ENCODE results near the gene PANX3. TPM values are rescaled to one million over a fixed set of nuclear protein-coding genes. Genes with fewer than 3 reads are reported as not detected.

PANX3 gene
- total RNA-seq, 1 experiment from 2014 or later, result not detected

- no peak overlapping the region for H3T11ph ChIP-seq (ENCODE audit: low read length)
- H3K27ac Mint-ChIP-seq, result peak overlapping the region in 1 of 3 experiments; percentile 12; a peak in 1 of 7 replicates
Observed at GRCh38 chr11:124639186-124639585, 28.0 kb downstream of the PANX3 start.

More at GRCh38 chr11:124639186-124639585, 28.0 kb downstream of the PANX3 start:
- Histone ChIP-seq H3K23me2 (ENCODE audit: insufficient read length, low read depth, low read length, poor library complexity, severe bottlenecking) (no peaks in the 10 kb centered on the region), H2BK20ac (ENCODE audit: low read depth, low read length, poor library complexity, severe bottlenecking) (no peak overlapping the region), H2BK5ac (ENCODE audit: insufficient read length, low read length) (no peak overlapping the region), H3K27me3 (ENCODE audit: insufficient read depth, low read length) (no peaks in the 10 kb centered on the region), H4K5ac (ENCODE audit: insufficient read length, low read depth, low read length) (no peak overlapping the region), H3K23ac (ENCODE audit: insufficient read length, low read depth, low read length) (no peak overlapping the region), H3K18ac (ENCODE audit: insufficient read length, low read depth, low read length) (no peak overlapping the region), H3K27ac (ENCODE audit: insufficient read length, low read depth, low read length) (no peak overlapping the region), H2AK5ac (ENCODE audit: insufficient read length, low read length) (no peak overlapping the region), H3K9ac (ENCODE audit: extremely low read depth, insufficient read length, low read length) (no peak overlapping the region), H2AFZ (ENCODE audit: low read length) (no peak overlapping the region), H3K14ac (ENCODE audit: insufficient read depth, low read length) (no peak overlapping the region), H4K20me1 (ENCODE audit: control insufficient read depth, insufficient read depth, insufficient read length) (no peaks in the 10 kb centered on the region), H4K91ac (ENCODE audit: insufficient read length, low read depth, low read length) (no peak overlapping the region), H2BK120ac (ENCODE audit: low read depth, low read length, poor library complexity, severe bottlenecking) (no peak overlapping the region), H2BK15ac (ENCODE audit: low read depth, low read length) (no peak overlapping the region), H3K4me1 (ENCODE audit: insufficient read depth, low read length) (peaks cover 3% of the 10 kb centered on the region; the same call in 1 of the 2 replicates), H3K56ac (ENCODE audit: insufficient read length, low read depth, low read length) (no peak overlapping the region), H3K9me3 (ENCODE audit: control insufficient read depth, low read depth, low read length) (no peaks in the 10 kb centered on the region), H3K79me2 (ENCODE audit: insufficient read depth, low read length) (no peaks in the 10 kb centered on the region), H3K4ac (ENCODE audit: low read depth, low read length) (no peak overlapping the region), H4K8ac (replicated peaks; ENCODE audit: insufficient read length, low read depth, low read length) (no peak overlapping the region), H3K79me1 (ENCODE audit: insufficient read depth, low read depth, low read length, poor library complexity, severe bottlenecking) (no peaks in the 10 kb centered on the region), H2BK12ac (ENCODE audit: insufficient read length, low read depth, low read length) (no peak overlapping the region), H3K4me2 (ENCODE audit: insufficient read depth, insufficient read length, low read length) (no peak overlapping the region)
- no peak overlapping the region for H3K4me3 Mint-ChIP-seq
- peaks cover 0 to 48% (median 19%) of the 10 kb centered on the region in 3 experiments; a peak in 6 of 7 replicates for H3K36me3 Mint-ChIP-seq (ENCODE audit: insufficient read depth in 1 of 3, low read depth in 3 of 3)
- no peak for TF ChIP-seq CTCF (conservative IDR thresholded peaks at IDR 0.05)
- no peak for DNase-seq
- H3K4me1 Mint-ChIP-seq, result peaks cover 3 to 6% of the 10 kb centered on the region in 2 experiments
- WGBS (ENCODE audit: extremely low coverage, insufficient read length, low lambda C conversion rate), result no CpG with 5 or more reads among the region's 1 CpG
- peaks cover 0 to 3% of the 10 kb centered on the region in 2 experiments; a peak in 1 of 5 replicates for H3K9me3 Mint-ChIP-seq
- H3K27me3 Mint-ChIP-seq (ENCODE audit: low read depth), result no peaks in the 10 kb centered on the region
